ENCODE results near the gene ADAD2. TPM values are rescaled to one million over a fixed set of nuclear protein-coding genes. Genes with fewer than 3 reads are reported as not detected.

ADAD2 gene
- total RNA-seq, 3 donors from 2014 or later: 0.14 to 0.41 (median 0.26) TPM

GRCh38 chr16:84224554-84224953 lies 33.6 kb downstream of the ADAD2 start:
- H3K4me3 ChIP-seq: no peak overlapping the region
- no peak for TF ChIP-seq CTCF (IDR thresholded peaks at IDR 0.05)
- DNase-seq (no peak), ATAC-seq (no peak)
- no peaks in the 10 kb centered on the region for H3K4me1 ChIP-seq (ENCODE audit: low read depth)
- intact Hi-C loops (cut with DNase I, micrococcal nuclease): no loop called here
- H3K36me3 ChIP-seq (ENCODE audit: low read depth): no peaks in the 10 kb centered on the region
- H3K9me3 ChIP-seq: no peaks in the 10 kb centered on the region

GRCh38 chr16:84225126-84225525 lies 34.2 kb downstream of the ADAD2 start:
- TF ChIP-seq CTCF (IDR thresholded peaks at IDR 0.05): no peak
- ATAC-seq (no peak), DNase-seq (no peak)
- Histone ChIP-seq H3K9me3 (no peaks in the 10 kb centered on the region), H3K4me3 (no peak overlapping the region), H3K36me3 (ENCODE audit: low read depth) (no peaks in the 10 kb centered on the region), H3K4me1 (ENCODE audit: low read depth) (no peaks in the 10 kb centered on the region)
- intact Hi-C loops (cut with DNase I, micrococcal nuclease): no loop called here

- Histone ChIP-seq H3K4me1 (ENCODE audit: low read depth) (no peaks in the 10 kb centered on the region), H3K4me3 (no peak overlapping the region), H3K36me3 (ENCODE audit: low read depth) (no peaks in the 10 kb centered on the region), H3K9me3 (no peaks in the 10 kb centered on the region)
- intact Hi-C loops (cut with DNase I, micrococcal nuclease): no loop called here
- ATAC-seq: no peak
- DNase-seq: no peak
- no peak for TF ChIP-seq CTCF (IDR thresholded peaks at IDR 0.05)
Measured at GRCh38 chr16:84225571-84225970, 34.6 kb downstream of the ADAD2 start.

GRCh38 chr16:84226026-84226425 lies 35.1 kb downstream of the ADAD2 start:
- H3K4me1 ChIP-seq (ENCODE audit: low read depth): no peaks in the 10 kb centered on the region
- DNase-seq: no peak
- TF ChIP-seq CTCF (IDR thresholded peaks at IDR 0.05): no peak
- H3K4me3 ChIP-seq: no peak overlapping the region
- ATAC-seq: no peak
- no peaks in the 10 kb centered on the region for H3K9me3 ChIP-seq
- intact Hi-C loops (cut with DNase I, micrococcal nuclease): no loop called here
- H3K36me3 ChIP-seq (ENCODE audit: low read depth): no peaks in the 10 kb centered on the region

GRCh38 chr16:84227548-84227947 lies 36.6 kb downstream of the ADAD2 start:
- H3K36me3 ChIP-seq (ENCODE audit: low read depth): no peaks in the 10 kb centered on the region
- no peaks in the 10 kb centered on the region for H3K9me3 ChIP-seq
- ATAC-seq (no peak), DNase-seq (no peak)
- TF ChIP-seq CTCF (IDR thresholded peaks at IDR 0.05): no peak
- H3K4me1 ChIP-seq (ENCODE audit: low read depth): no peaks in the 10 kb centered on the region
- H3K4me3 ChIP-seq: no peak overlapping the region
- intact Hi-C loops (cut with DNase I, micrococcal nuclease): no loop called here

GRCh38 chr16:84228256-84228838 lies 37.4 kb downstream of the ADAD2 start:
- H3K4me3 ChIP-seq: no peak overlapping the region
- ATAC-seq (peak; percentile 55), DNase-seq (peak; percentile 18 to 59 (median 35))
- intact Hi-C loops (cut with DNase I, micrococcal nuclease): no loop called here
- H3K4me1 ChIP-seq (ENCODE audit: low read depth): no peaks in the 10 kb centered on the region
- TF ChIP-seq CTCF (IDR thresholded peaks at IDR 0.05): no peak
- no peaks in the 10 kb centered on the region for H3K36me3 ChIP-seq (ENCODE audit: low read depth)
- no peaks in the 10 kb centered on the region for H3K9me3 ChIP-seq

Data from mucosa of descending colon (tissue), 3 donors.